ENCODE measurements around the gene SHPK.

Gene SHPK

GRCh38 chr17:3576970-3577369 is 59.1 kb downstream of the SHPK start:
- no peaks in the 10 kb centered on the region for H3K27me3 Mint-ChIP-seq (ENCODE audit: low read depth, poor library complexity)
- TF ChIP-seq CTCF (IDR thresholded peaks at IDR 0.05) = no peak
- H3K36me3 Mint-ChIP-seq (ENCODE audit: low read depth) = peaks cover 42% of the 10 kb centered on the region
- H3K9me3 Mint-ChIP-seq = no peaks in the 10 kb centered on the region
- peaks cover 11% of the 10 kb centered on the region for H3K4me1 Mint-ChIP-seq
- DNase-seq = no peak
- H3K4me3 Mint-ChIP-seq = no peak overlapping the region
- H3K27ac Mint-ChIP-seq = peak overlapping the region; percentile 74

- H3K36me3 Mint-ChIP-seq (ENCODE audit: low read depth) = peaks cover 40% of the 10 kb centered on the region
- peaks cover 11% of the 10 kb centered on the region for H3K4me1 Mint-ChIP-seq
- TF ChIP-seq CTCF (IDR thresholded peaks at IDR 0.05) = no peak
- no peak overlapping the region for H3K4me3 Mint-ChIP-seq
- H3K27ac Mint-ChIP-seq = no peak overlapping the region
- DNase-seq = no peak
- no peaks in the 10 kb centered on the region for H3K9me3 Mint-ChIP-seq
- no peaks in the 10 kb centered on the region for H3K27me3 Mint-ChIP-seq (ENCODE audit: low read depth, poor library complexity)
Observed at GRCh38 chr17:3575511-3575910, 60.5 kb downstream of the SHPK start.

- H3K4me1 Mint-ChIP-seq = peaks cover 11% of the 10 kb centered on the region
Observed at GRCh38 chr17:3574231-3574630, 61.8 kb downstream of the SHPK start.

GRCh38 chr17:3573246-3574100 is 62.6 kb downstream of the SHPK start:
- DNase-seq = no peak
- no peak for TF ChIP-seq CTCF (IDR thresholded peaks at IDR 0.05)
- peaks cover 36% of the 10 kb centered on the region for H3K36me3 Mint-ChIP-seq (ENCODE audit: low read depth)
- H3K4me1 Mint-ChIP-seq = peaks cover 11% of the 10 kb centered on the region
- no peaks in the 10 kb centered on the region for H3K9me3 Mint-ChIP-seq
- H3K27ac Mint-ChIP-seq = no peak overlapping the region
- no peak overlapping the region for H3K4me3 Mint-ChIP-seq
- no peaks in the 10 kb centered on the region for H3K27me3 Mint-ChIP-seq (ENCODE audit: low read depth, poor library complexity)

More at GRCh38 chr17:3574231-3574630, 61.8 kb downstream of the SHPK start:
- peaks cover 38% of the 10 kb centered on the region for H3K36me3 Mint-ChIP-seq (ENCODE audit: low read depth)
- H3K27me3 Mint-ChIP-seq (ENCODE audit: low read depth, poor library complexity) = no peaks in the 10 kb centered on the region
- no peak for TF ChIP-seq CTCF (IDR thresholded peaks at IDR 0.05)
- H3K27ac Mint-ChIP-seq = no peak overlapping the region
- no peak overlapping the region for H3K4me3 Mint-ChIP-seq
- no peak for DNase-seq
- no peaks in the 10 kb centered on the region for H3K9me3 Mint-ChIP-seq

- DNase-seq = no peak
- peaks cover 6% of the 10 kb centered on the region for H3K4me1 Mint-ChIP-seq
- peaks cover 39% of the 10 kb centered on the region for H3K36me3 Mint-ChIP-seq (ENCODE audit: low read depth)
- no peak overlapping the region for H3K27ac Mint-ChIP-seq
- H3K9me3 Mint-ChIP-seq = no peaks in the 10 kb centered on the region
- no peak for TF ChIP-seq CTCF (IDR thresholded peaks at IDR 0.05)
- H3K27me3 Mint-ChIP-seq (ENCODE audit: low read depth, poor library complexity) = no peaks in the 10 kb centered on the region
- H3K4me3 Mint-ChIP-seq = no peak overlapping the region
Observed at GRCh38 chr17:3572231-3572630, 63.8 kb downstream of the SHPK start.

Measured in nephron progenitor cell (in vitro differentiated cells).